H1 (cell line): ENCODE results near the gene JADE1. TPM values are rescaled to one million over a fixed set of nuclear protein-coding genes. Genes with fewer than 3 reads are reported as not detected.

Experiments
- CTCF ChIA-PET: fragments of 300-600 bp; sonication (Branson Sonifier 250); formaldehyde crosslinking; loops from one replicate; lab custom pipeline; 2021; ENCODE audit not compliant: partially characterized antibody; lab: Charles Lee
- POLR2A ChIA-PET: fragments of 300-600 bp; sonication (Branson Sonifier 250); formaldehyde crosslinking; loops from one replicate; lab custom pipeline; 2021; ENCODE audit warnings: inconsistent platforms; ENCODE audit not compliant: partially characterized antibody; lab: Charles Lee
- DNase-seq, 2 experiments: peaks; one replicate each; pipeline versions ENCODE4 v3.0.0 to v3.0.0-alpha.2; 2010 to 2022; ENCODE audit warnings: low spot score in 2 of 2, low read depth in 1 of 2, mixed read lengths in 1 of 2
- FAIRE-seq: peaks from 2 replicates; lab custom pipeline; 2011; peaks lifted over from hg19 to GRCh38; lab: Jason Lieb, UNC
- H2AFZ ChIP-seq: 2 replicates; pipeline ENCODE4 v1.8.1; 2012; ENCODE audit warnings: low read length, inconsistent platforms
- H2AK5ac ChIP-seq: 2 replicates; pipeline ENCODE4 v1.6.1; 2013; ENCODE audit warnings: low read depth, low read length
- H2BK120ac ChIP-seq: replicated peaks from 2 replicates; pipeline ENCODE3; 2013; ENCODE audit warnings: low read depth, low read length, inconsistent platforms
- H2BK12ac ChIP-seq: 2 replicates; pipeline ENCODE4 v1.6.1; 2013; ENCODE audit warnings: low read depth, low read length
- H2BK15ac ChIP-seq: 2 replicates; pipeline ENCODE4 v1.6.1; 2013; ENCODE audit warnings: low read length
- H2BK20ac ChIP-seq: 2 replicates; pipeline ENCODE4 v1.6.1; 2013; ENCODE audit warnings: low read length
- H2BK5ac ChIP-seq: 2 replicates; pipeline ENCODE4 v1.6.1; 2013; ENCODE audit warnings: low read depth, low read length
- H3K14ac ChIP-seq: 2 replicates; pipeline ENCODE4 v1.6.1; 2013; ENCODE audit warnings: inconsistent platforms; ENCODE audit not compliant: insufficient read length
- H3K18ac ChIP-seq: 2 replicates; pipeline ENCODE4 v1.6.1; 2013; ENCODE audit warnings: low read length; ENCODE audit errors: extremely low read depth
- H3K23ac ChIP-seq: 2 replicates; pipeline ENCODE4 v1.6.1; 2013; ENCODE audit warnings: inconsistent platforms; ENCODE audit not compliant: insufficient read length
- H3K23me2 ChIP-seq: 2 replicates; pipeline ENCODE4 v1.6.1; 2013; ENCODE audit warnings: low read depth, low read length
- H3K27ac ChIP-seq: 2 replicates; pipeline ENCODE4 v1.6.1; 2011; ENCODE audit warnings: low read depth, low read length, inconsistent platforms
- H3K27me3 ChIP-seq, 4 experiments: replicated peaks in 1 of 4; 1 replicate in 1 of 4; 2 replicates in 3 of 4; pipeline versions ENCODE4 v1.6.1 to v1.8.1; 2011 to 2013; ENCODE audit warnings: low read length in 3 of 4, mild to moderate bottlenecking in 3 of 4, inconsistent platforms in 2 of 4, mixed read lengths in 2 of 4, moderate library complexity in 1 of 4; ENCODE audit not compliant: control insufficient read depth in 3 of 4, insufficient read depth in 3 of 4; ENCODE audit errors: extremely low read depth in 1 of 4
- H3K36me3 ChIP-seq, 4 experiments: 2 replicates each; pipeline versions ENCODE4 v1.6.1 to v1.8.1; 2011 to 2013; ENCODE audit warnings: mild to moderate bottlenecking in 4 of 4, low read length in 3 of 4, moderate library complexity in 2 of 4, control low read depth in 1 of 4, inconsistent platforms in 1 of 4; ENCODE audit not compliant: insufficient read depth in 4 of 4, control insufficient read depth in 2 of 4
- H3K4ac ChIP-seq: replicated peaks from 2 replicates; pipeline ENCODE3; 2013; ENCODE audit warnings: low read length, low read depth, mixed read lengths, inconsistent platforms; ENCODE audit not compliant: insufficient read length
- H3K4me1 ChIP-seq, 4 experiments: replicated peaks in 1 of 4; 1 replicate in 1 of 4; 2 replicates in 3 of 4; pipeline versions ENCODE4 v1.6.1 to v1.8.1; 2011 to 2013; ENCODE audit warnings: low read length in 3 of 4, inconsistent platforms in 2 of 4, mixed read lengths in 1 of 4; ENCODE audit not compliant: insufficient read depth in 4 of 4, control insufficient read depth in 3 of 4
- H3K4me2 ChIP-seq, 2 experiments: 2 replicates each; pipeline versions ENCODE4 v1.6.1 to v1.8.1; 2011 to 2013; ENCODE audit warnings: low read depth in 2 of 2, low read length in 2 of 2, control low read depth in 1 of 2, inconsistent platforms in 1 of 2, mild to moderate bottlenecking in 1 of 2; ENCODE audit not compliant: insufficient read depth in 1 of 2
- H3K4me3 ChIP-seq, 4 experiments: fragments of 200-600, 300-600 bp in 1 of 4; sonication (generic), shearing (Covaris generic), sonication (Bioruptor Twin) in 1 of 4; 2 replicates each; pipeline versions ENCODE4 v1.5.1 to v1.8.1; 2011 to 2016; ENCODE audit warnings: low read length in 4 of 4, low read depth in 3 of 4, control low read depth in 2 of 4, inconsistent platforms in 2 of 4, mild to moderate bottlenecking in 2 of 4, mixed read lengths in 1 of 4, moderate library complexity in 1 of 4; ENCODE audit not compliant: insufficient read depth in 2 of 4; ENCODE audit errors: extremely low read depth in 1 of 4
- H3K56ac ChIP-seq: replicated peaks from 2 replicates; pipeline ENCODE3; 2013; ENCODE audit warnings: low read depth, mild to moderate bottlenecking, mixed read lengths, low read length, inconsistent platforms; ENCODE audit not compliant: insufficient read length
- H3K79me1 ChIP-seq: 2 replicates; pipeline ENCODE4 v1.6.1; 2013; ENCODE audit warnings: low read depth, low read length, control low read depth
- H3K79me2 ChIP-seq, 2 experiments: 2 replicates each; pipeline versions ENCODE4 v1.6.1 to v1.8.1; 2012 to 2013; ENCODE audit warnings: low read length in 2 of 2, mild to moderate bottlenecking in 2 of 2, inconsistent platforms in 1 of 2; ENCODE audit not compliant: insufficient read depth in 2 of 2, control insufficient read depth in 1 of 2
- H3K9ac ChIP-seq, 4 experiments: replicated peaks in 1 of 4; 1 replicate in 1 of 4; 2 replicates in 3 of 4; pipeline versions ENCODE4 v1.6.1 to v1.8.1; 2011 to 2013; ENCODE audit warnings: low read depth in 3 of 4, low read length in 3 of 4, control low read depth in 2 of 4, mild to moderate bottlenecking in 2 of 4, moderate library complexity in 2 of 4, inconsistent platforms in 1 of 4; ENCODE audit errors: extremely low read depth in 1 of 4
- H3K9me3 ChIP-seq, 2 experiments: 2 replicates each; pipeline versions ENCODE4 v1.6.1 to v1.8.1; 2012 to 2013; ENCODE audit warnings: mild to moderate bottlenecking in 2 of 2, moderate library complexity in 2 of 2, control low read depth in 1 of 2, inconsistent platforms in 1 of 2, low read depth in 1 of 2, low read length in 1 of 2, mixed read lengths in 1 of 2; ENCODE audit not compliant: insufficient read depth in 2 of 2
- H4K20me1 ChIP-seq, 2 experiments: replicated peaks in 1 of 2; 2 replicates each; pipeline versions ENCODE3 to v1.8.1; 2011 to 2013; ENCODE audit warnings: inconsistent platforms in 2 of 2, low read length in 2 of 2, mild to moderate bottlenecking in 1 of 2; ENCODE audit not compliant: insufficient read depth in 2 of 2, control insufficient read depth in 1 of 2
- H4K5ac ChIP-seq: 2 replicates; pipeline ENCODE4 v1.6.1; 2013; ENCODE audit warnings: low read length, low read depth, mixed read lengths, inconsistent platforms; ENCODE audit not compliant: insufficient read length
- H4K8ac ChIP-seq: 2 replicates; pipeline ENCODE4 v1.8.0; 2013; ENCODE audit warnings: mild to moderate bottlenecking, moderate library complexity, low read length, inconsistent platforms; ENCODE audit not compliant: insufficient read depth; ENCODE audit errors: extremely low read depth
- H4K91ac ChIP-seq: replicated peaks from 2 replicates; pipeline ENCODE3; 2013; ENCODE audit warnings: low read length, mixed read lengths, inconsistent platforms; ENCODE audit not compliant: insufficient read length
- BCL11A ChIP-seq, 2 experiments: IDR thresholded peaks; one replicate each; pipeline ENCODE4 v1.6.1; 2011; ENCODE audit warnings: low read depth in 2 of 2, low read length in 2 of 2, mild to moderate bottlenecking in 2 of 2
- CBX8 ChIP-seq: fragments of 300-800, 300-1000 bp; sonication (generic); IDR thresholded peaks from 2 replicates; pipeline ENCODE4 v1.7.1; 2016; ENCODE audit warnings: low read depth, low read length, borderline replicate concordance
- CREB1 ChIP-seq: IDR thresholded peaks from 2 replicates; pipeline ENCODE4 v1.6.1; 2012; ENCODE audit warnings: inconsistent platforms
- CTBP2 ChIP-seq: IDR thresholded peaks from 2 replicates; pipeline ENCODE4 v1.7.0; 2011; ENCODE audit warnings: borderline replicate concordance, mild to moderate bottlenecking, moderate library complexity, mixed read lengths, low read length; ENCODE audit not compliant: insufficient read depth, insufficient read length
- E2F6 ChIP-seq: IDR thresholded peaks from 2 replicates; pipeline ENCODE4 v1.6.1; 2012; ENCODE audit warnings: inconsistent platforms
- HDAC6 ChIP-seq: IDR thresholded peaks from one replicate; pipeline ENCODE4 v1.7.1; 2012; ENCODE audit warnings: low read depth, mild to moderate bottlenecking, inconsistent platforms, low read length, moderate library complexity
- JUND ChIP-seq: IDR thresholded peaks from 2 replicates; pipeline ENCODE4 v1.6.1; 2011; ENCODE audit warnings: mild to moderate bottlenecking, improper control_type of control experiment, low read length
- KDM1A ChIP-seq: fragments of 200-600, 300-600 bp; sonication (generic); IDR thresholded peaks from 2 replicates; pipeline ENCODE4 v1.7.1; 2016; ENCODE audit warnings: mild to moderate bottlenecking, low read length, borderline replicate concordance
- KDM4A ChIP-seq: IDR thresholded peaks from one replicate; pipeline ENCODE4 v1.7.1; 2012; ENCODE audit warnings: low read depth, mild to moderate bottlenecking, moderate library complexity, low read length, inconsistent platforms; ENCODE audit not compliant: severe bottlenecking
- NRF1 ChIP-seq: IDR thresholded peaks from 2 replicates; pipeline ENCODE4 v1.6.1; 2011; ENCODE audit warnings: mild to moderate bottlenecking, low read depth, low read length, improper control_type of control experiment
- POLR2A ChIP-seq, 2 experiments: IDR thresholded peaks; 1 replicate in 1 of 2; 2 replicates in 1 of 2; pipeline ENCODE4 v1.6.1; 2011; ENCODE audit warnings: low read depth in 2 of 2, low read length in 2 of 2, mild to moderate bottlenecking in 2 of 2; ENCODE audit errors: control extremely low read depth in 1 of 2
- SIN3A ChIP-seq, 2 experiments: IDR thresholded peaks in 1 of 2; conservative IDR thresholded peaks in 1 of 2; 2 replicates each; pipeline ENCODE4 v1.6.1; 2011 to 2012; ENCODE audit warnings: low read length in 2 of 2, improper control_type of control experiment in 1 of 2, low read depth in 1 of 2, mild to moderate bottlenecking in 1 of 2
- SP2 ChIP-seq: IDR thresholded peaks from 2 replicates; pipeline ENCODE4 v1.6.1; 2012; ENCODE audit warnings: mild to moderate bottlenecking, low read length, inconsistent platforms
- TAF1 ChIP-seq: IDR thresholded peaks from 2 replicates; pipeline ENCODE4 v1.6.1; 2011; ENCODE audit warnings: mild to moderate bottlenecking, low read depth, low read length
- TEAD4 ChIP-seq: IDR thresholded peaks from 2 replicates; pipeline ENCODE4 v1.6.1; 2012; ENCODE audit warnings: low read depth, low read length, inconsistent platforms, mixed read lengths
- YY1 ChIP-seq: IDR thresholded peaks from 2 replicates; pipeline ENCODE4 v1.6.1; 2011; ENCODE audit warnings: low read depth, mild to moderate bottlenecking, low read length
- WGBS, 2 experiments: shearing (Covaris generic) in 1 of 2; methylation state at CpG; one replicate each; pipeline versions ENCODE4 v1.1.6 to v1.1.7; 2013 to 2015; ENCODE audit warnings: low lambda C conversion rate in 2 of 2, mixed read lengths in 2 of 2, inconsistent platforms in 1 of 2, low coverage in 1 of 2, missing lambda C conversion rate in 1 of 2; ENCODE audit not compliant: insufficient replicate concordance in 2 of 2, insufficient coverage in 1 of 2, insufficient read length in 1 of 2; ENCODE audit errors: extremely low coverage in 1 of 2, missing lambda C conversion rate in 1 of 2; 5-methylcytosine and 5-hydroxymethylcytosine counted together
- polyA plus RNA-seq, 7 experiments: library from polyadenylated mRNA; depleted of rRNA in 3 of 7; stranded (reverse) in 5 of 7; unstranded in 2 of 7; fragments of >200 nt in 5 of 7; fragments of 200-250 nt in 2 of 7; gene quantifications; 1 replicate in 5 of 7; 2 replicates in 1 of 7; 4 replicates in 1 of 7; pipeline versions ENCODE4 v1.2.1 to v1.2.3, GENCODE V29; 2011 to 2013; ENCODE audit warnings: missing spikeins in 2 of 7, mixed read lengths in 2 of 7
- total RNA-seq: library from RNA; stranded (reverse); fragmentation: NEBNext Ultra II Directional; extraction: Animal tissue kit (Norgen Biotek cat#: 25700); gene quantifications from 2 replicates; pipeline ENCODE4 v1.2.1, GENCODE V29; 2021

Gene JADE1
- total and polyA plus RNA-seq, 2 of the 8 experiments (the other 6 are each of a cell fraction or from before 2014, with no cell fraction given) = 37.7 to 213 TPM

GRCh38 chr4:128908735-128909134 lies 99.2 kb downstream of the JADE1 start:
- no peak overlapping the region for H3K4me2 ChIP-seq
- H3K23me2 ChIP-seq = no peaks in the 10 kb centered on the region
- FAIRE-seq = no peak
- H3K79me1 ChIP-seq = no peaks in the 10 kb centered on the region
- no peak overlapping the region for H3K27ac ChIP-seq
- H4K5ac ChIP-seq = no peak overlapping the region
- ChIA-PET POLR2A (no interaction called here), CTCF (no interaction called here)
- H3K9me3 ChIP-seq = no peaks in the 10 kb centered on the region
- H3K9ac ChIP-seq = no peak overlapping the region
- H3K18ac ChIP-seq = no peak overlapping the region
- no peak overlapping the region for H2BK5ac ChIP-seq
- no peak overlapping the region for H2BK120ac ChIP-seq
- no peak overlapping the region for H3K4me3 ChIP-seq
- no peak overlapping the region for H4K91ac ChIP-seq
- no peaks in the 10 kb centered on the region for H3K27me3 ChIP-seq
- H4K8ac ChIP-seq = no peak overlapping the region
- H3K56ac ChIP-seq = no peak overlapping the region
- DNase-seq = no peak
- no peaks in the 10 kb centered on the region for H3K79me2 ChIP-seq
- H3K23ac ChIP-seq = no peak overlapping the region
- H3K4ac ChIP-seq = no peak overlapping the region
- H3K36me3 ChIP-seq = no peaks in the 10 kb centered on the region
- no peak overlapping the region for H2BK12ac ChIP-seq
- no peak overlapping the region for H2AFZ ChIP-seq
- H2BK20ac ChIP-seq = no peak overlapping the region
- no peak overlapping the region for H2AK5ac ChIP-seq
- no peaks in the 10 kb centered on the region for H4K20me1 ChIP-seq
- no peaks in the 10 kb centered on the region for H3K4me1 ChIP-seq
- no peak overlapping the region for H3K14ac ChIP-seq
- WGBS, 2 experiments = 87% methylated on average over 5 of the region's 5 CpGs; no CpG with 5 or more reads in 1 of the 2 experiments
- H2BK15ac ChIP-seq = no peak overlapping the region
- no peak for TF ChIP-seq E2F6
- no peak for TF ChIP-seq BCL11A (IDR thresholded peaks at IDR 0.05; ENCODE audit: low read depth in 2 of 2, low read length in 2 of 2)
- TF ChIP-seq KDM4A = no peak
- TF ChIP-seq POLR2A (IDR thresholded peaks at IDR 0.05; ENCODE audit: control extremely low read depth in 1 of 2, low read depth in 2 of 2, low read length in 2 of 2) = no peak
- no peak for TF ChIP-seq TEAD4
- no peak for TF ChIP-seq CREB1
- no peak for TF ChIP-seq CTBP2
- TF ChIP-seq NRF1 = no peak
- no peak for TF ChIP-seq YY1
- TF ChIP-seq SP2 = no peak
- TF ChIP-seq KDM1A = no peak
- TF ChIP-seq CBX8 = no peak
- TF ChIP-seq SIN3A (conservative IDR thresholded peaks at IDR 0.05 in 1 of 2, IDR thresholded peaks at IDR 0.05 in 1 of 2; ENCODE audit: low read depth in 1 of 2, low read length in 2 of 2) = no peak
- TF ChIP-seq HDAC6 = no peak
- TF ChIP-seq JUND = no peak
- TF ChIP-seq TAF1 = no peak
